Measurements from ENCODE around the gene ASPHD2.

ASPHD2 gene

GRCh38 chr22:26416256-26416655 lies 12.8 kb upstream of the ASPHD2 start:
- no peak overlapping the region for H3K4me3 ChIP-seq (replicated peaks; ENCODE audit: low read depth, low read length)
- no peak for TF ChIP-seq CTCF (IDR thresholded peaks at IDR 0.05; ENCODE audit: low read length, missing control alignments)
- no peak for DNase-seq (ENCODE audit: low read depth)

- no peak for TF ChIP-seq CTCF (IDR thresholded peaks at IDR 0.05; ENCODE audit: low read length, missing control alignments)
- peak; percentile 73 for DNase-seq (ENCODE audit: low read depth)
- H3K4me3 ChIP-seq (replicated peaks; ENCODE audit: low read depth, low read length), result no peak overlapping the region
Observed at GRCh38 chr22:26416670-26417276, 12.3 kb upstream of the ASPHD2 start.

GRCh38 chr22:26417406-26417805 lies 11.7 kb upstream of the ASPHD2 start:
- DNase-seq (ENCODE audit: low read depth), result no peak
- H3K4me3 ChIP-seq (replicated peaks; ENCODE audit: low read depth, low read length), result no peak overlapping the region
- no peak for TF ChIP-seq CTCF (IDR thresholded peaks at IDR 0.05; ENCODE audit: low read length, missing control alignments)

GRCh38 chr22:26418620-26419019 lies 10.4 kb upstream of the ASPHD2 start:
- H3K4me3 ChIP-seq (replicated peaks; ENCODE audit: low read depth, low read length), result no peak overlapping the region
- no peak for TF ChIP-seq CTCF (IDR thresholded peaks at IDR 0.05; ENCODE audit: low read length, missing control alignments)
- DNase-seq (ENCODE audit: low read depth), result no peak

- no peak overlapping the region for H3K4me3 ChIP-seq (replicated peaks; ENCODE audit: low read depth, low read length)
- TF ChIP-seq CTCF (IDR thresholded peaks at IDR 0.05; ENCODE audit: low read length, missing control alignments), result no peak
- no peak for DNase-seq (ENCODE audit: low read depth)
Observed at GRCh38 chr22:26426924-26427323, 2.1 kb upstream of the ASPHD2 start.

GRCh38 chr22:26429458-26430286 lies 612 bp downstream of the ASPHD2 start:
- peak overlapping the region; percentile 66 for H3K4me3 ChIP-seq (replicated peaks; ENCODE audit: low read depth, low read length)
- TF ChIP-seq CTCF (IDR thresholded peaks at IDR 0.05; ENCODE audit: low read length, missing control alignments), result no peak
- DNase-seq (ENCODE audit: low read depth), result no peak
